GM12873 (cell line): Measurements from ENCODE around the gene STIMATE.

Experiments used
- TF ChIP-seq, protein P1 (sequence below): IDR thresholded peaks from 2 replicates; pipeline ENCODE4 v1.5.1; 2012; ENCODE audit warnings: low read depth, mild to moderate bottlenecking, moderate library complexity, low read length, control low read depth; ENCODE audit not compliant: insufficient read depth; ENCODE audit errors: missing control alignments

The STIMATE gene

DNA sequence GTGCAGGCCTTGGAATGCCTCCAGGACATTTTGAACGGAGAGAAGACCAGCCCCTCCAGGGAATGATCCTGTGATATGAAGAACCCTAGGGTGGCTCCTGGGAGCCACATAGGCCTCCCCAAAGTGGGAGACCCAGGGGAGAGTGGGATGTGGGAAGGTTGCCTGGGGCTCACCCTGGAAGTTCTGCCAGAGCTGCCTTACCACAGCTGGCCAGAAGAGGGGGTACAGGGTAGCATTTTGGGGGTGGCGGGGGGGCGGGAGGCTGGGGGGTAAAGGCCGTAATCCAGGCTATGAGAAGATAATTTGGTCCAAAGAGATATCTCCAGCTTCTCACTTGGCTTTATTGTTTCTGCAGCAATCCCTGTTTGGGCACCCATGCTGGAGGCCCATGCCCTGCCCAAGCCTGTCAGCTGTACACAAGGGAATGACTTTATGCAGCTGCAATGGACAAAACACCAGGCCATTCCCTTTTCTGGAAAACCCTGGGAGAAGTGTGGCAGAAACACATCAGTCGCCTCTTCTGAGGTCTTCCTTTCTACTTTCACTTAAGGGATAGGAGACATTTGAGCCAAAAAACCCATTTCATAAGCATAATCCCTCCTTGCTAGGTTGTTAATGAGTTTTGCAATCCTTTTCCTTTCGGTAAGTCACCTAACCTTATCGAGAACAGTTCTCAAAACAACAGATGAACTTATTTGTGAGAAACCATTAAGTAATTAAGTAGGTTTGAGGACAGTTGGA, 51.5 kb downstream of the STIMATE start:
- TF ChIP-seq, protein P1, sequence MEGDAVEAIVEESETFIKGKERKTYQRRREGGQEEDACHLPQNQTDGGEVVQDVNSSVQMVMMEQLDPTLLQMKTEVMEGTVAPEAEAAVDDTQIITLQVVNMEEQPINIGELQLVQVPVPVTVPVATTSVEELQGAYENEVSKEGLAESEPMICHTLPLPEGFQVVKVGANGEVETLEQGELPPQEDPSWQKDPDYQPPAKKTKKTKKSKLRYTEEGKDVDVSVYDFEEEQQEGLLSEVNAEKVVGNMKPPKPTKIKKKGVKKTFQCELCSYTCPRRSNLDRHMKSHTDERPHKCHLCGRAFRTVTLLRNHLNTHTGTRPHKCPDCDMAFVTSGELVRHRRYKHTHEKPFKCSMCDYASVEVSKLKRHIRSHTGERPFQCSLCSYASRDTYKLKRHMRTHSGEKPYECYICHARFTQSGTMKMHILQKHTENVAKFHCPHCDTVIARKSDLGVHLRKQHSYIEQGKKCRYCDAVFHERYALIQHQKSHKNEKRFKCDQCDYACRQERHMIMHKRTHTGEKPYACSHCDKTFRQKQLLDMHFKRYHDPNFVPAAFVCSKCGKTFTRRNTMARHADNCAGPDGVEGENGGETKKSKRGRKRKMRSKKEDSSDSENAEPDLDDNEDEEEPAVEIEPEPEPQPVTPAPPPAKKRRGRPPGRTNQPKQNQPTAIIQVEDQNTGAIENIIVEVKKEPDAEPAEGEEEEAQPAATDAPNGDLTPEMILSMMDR: peak; percentile 50

DNA sequence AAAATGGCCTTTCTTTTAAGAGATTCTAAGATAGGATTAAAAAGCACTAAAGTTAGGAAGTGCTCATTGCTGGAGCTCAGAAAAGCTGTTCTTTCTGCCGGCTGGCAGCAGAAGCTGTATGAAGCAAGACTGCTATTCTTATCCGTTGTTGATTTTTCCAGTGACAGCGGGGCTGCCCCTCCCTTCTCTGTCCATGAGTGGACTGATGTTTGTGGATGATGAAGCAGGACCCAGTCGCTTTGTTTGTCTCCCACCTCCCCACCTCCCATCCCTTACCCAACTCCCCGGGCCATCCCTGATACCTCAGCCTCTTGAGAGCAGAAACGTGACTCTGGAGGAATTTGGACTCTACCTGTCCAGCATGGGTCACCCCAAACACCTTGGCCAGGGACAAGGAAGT, 52.2 kb downstream of the STIMATE start:
- TF ChIP-seq, protein P1: no peak

DNA sequence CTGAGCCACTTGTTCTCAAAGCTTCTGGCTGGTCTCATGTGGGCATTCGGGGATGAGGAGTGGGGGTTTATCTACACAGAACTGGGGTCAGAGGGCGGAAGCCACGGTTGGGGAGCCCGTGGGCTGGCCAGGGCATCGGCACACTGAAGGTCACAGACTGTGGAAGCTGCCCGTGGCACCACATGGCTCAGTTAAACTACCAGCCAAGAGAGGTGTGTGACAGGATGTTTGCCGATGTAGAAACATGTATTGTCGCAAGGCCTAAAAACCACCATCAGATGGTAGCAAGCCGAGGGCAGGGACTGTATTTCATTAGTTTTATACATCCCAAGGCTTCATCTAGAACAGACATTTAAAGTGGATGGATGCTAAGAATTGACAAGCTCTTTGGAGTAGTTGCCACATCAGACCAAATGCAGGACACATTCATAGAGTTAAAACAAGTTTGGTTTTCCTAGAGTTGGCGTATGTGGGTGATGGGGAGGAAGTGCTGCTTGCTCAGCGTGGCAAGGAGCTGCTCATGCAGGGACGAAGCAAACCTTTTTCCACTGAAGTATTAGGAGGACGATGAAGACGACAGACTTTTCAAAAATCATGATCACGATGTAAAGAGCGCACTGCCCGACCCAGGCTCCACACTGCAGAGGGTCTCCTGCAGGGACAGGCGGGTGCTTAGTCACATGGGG, 52.9 kb downstream of the STIMATE start:
- TF ChIP-seq, protein P1: no peak

DNA sequence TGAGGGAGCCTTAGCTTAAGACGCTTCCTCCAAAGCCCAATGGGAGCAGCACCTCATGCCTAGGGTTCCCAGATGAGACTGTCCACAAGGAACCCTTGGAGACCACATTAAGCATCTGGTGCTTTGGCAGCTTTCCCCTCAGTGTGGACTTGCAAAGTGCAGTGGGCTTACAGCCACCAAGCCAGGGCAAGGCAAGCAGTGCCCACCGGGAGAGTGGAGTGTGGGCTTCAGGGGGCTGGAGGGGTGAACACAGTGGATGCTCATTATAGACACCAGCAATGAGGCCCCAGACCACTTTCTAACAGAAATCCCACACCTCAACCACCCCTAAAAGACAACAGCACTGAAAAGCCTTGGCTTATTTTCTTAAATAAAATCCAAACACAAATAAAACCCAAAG, 53.5 kb downstream of the STIMATE start:
- TF ChIP-seq, protein P1: no peak

GRCh38 chr3:52843108-52843865, 54.1 kb downstream of the STIMATE start:
- TF ChIP-seq, protein P1: no peak

DNA sequence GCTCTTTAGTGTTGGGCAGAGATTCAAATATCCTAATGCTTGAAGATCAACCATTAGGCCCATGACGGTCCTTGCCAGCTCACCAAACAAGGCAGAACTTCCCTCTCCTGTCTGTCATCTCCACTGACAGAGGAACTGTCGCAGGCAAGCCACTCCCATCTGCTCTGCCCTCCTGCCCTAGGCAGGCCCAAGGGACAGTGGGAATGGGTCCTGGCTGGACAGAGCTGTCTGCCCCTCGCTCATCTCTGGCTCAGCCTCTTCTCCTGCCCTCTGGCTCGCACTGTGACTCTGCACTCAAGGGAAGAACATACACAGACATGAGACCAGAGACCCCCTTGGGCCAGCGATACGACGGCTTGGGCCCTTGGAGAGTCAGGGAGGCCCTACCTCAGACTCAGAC, 54.9 kb downstream of the STIMATE start:
- TF ChIP-seq, protein P1: no peak

DNA sequence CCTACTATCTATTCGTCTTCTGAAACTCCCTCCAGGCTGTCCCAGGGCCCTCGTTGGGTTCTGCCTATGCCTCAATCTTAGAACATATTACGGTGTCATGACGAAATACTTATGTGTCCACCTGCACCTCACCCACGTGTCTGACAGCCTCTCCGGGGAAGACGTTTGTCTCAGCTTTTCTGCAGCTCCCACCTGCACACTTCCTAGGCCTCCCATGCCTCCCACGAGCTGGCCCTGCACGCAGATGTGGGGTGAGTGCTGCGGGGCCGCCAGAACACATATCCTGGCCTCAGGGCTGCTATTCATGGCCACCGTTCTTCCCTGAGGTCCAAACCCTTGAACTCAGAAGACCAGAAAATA, 55.4 kb downstream of the STIMATE start:
- TF ChIP-seq, protein P1: no peak
